ENCODE measurements around the gene TRIO.

Gene TRIO

DNA sequence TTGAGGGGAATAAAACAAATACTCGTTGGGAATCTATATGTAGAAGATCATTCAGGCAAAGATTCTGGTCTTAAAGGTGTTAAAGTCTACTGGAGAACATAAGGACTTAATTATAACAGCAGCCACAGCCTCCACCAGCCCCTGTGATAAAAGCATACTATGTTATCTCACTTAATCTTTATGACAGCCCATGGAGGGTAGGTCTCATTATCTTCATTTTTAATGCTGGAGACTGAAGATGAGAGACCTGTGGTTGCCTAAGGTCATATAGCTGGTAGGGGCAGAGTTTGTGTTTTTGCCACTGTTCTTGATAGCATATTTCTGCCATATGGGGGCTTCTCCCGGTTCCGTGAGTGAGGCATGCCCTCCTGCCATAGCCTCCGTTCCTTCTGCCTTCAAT is 88.7 kb downstream of the TRIO start:
- DNase-seq = no peak

GRCh38 chr5:14234204-14234603 is 91.1 kb downstream of the TRIO start:
- no peak for DNase-seq

DNA sequence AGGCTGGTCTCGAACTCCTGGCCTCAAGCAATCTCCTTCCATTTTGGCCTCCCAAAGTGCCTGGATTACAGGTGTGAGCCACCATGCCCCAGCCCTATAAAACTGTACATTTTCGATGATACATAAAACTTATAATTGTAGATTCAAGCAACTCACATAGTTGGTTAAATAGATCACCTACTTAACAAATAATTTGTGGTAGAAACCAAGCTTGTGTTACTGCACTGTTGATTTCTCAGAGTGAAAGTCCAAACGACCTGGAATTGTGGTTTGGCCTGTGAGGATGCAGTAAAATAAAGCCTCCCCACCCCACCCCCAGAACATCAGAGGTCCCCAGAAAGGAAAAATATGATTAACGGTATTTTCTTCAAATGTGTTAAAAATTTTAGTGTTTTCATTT is 92.7 kb downstream of the TRIO start:
- no peak for DNase-seq

GRCh38 chr5:14236757-14237156 is 93.6 kb downstream of the TRIO start:
- no peak for DNase-seq

GRCh38 chr5:14237317-14238086 is 94.4 kb downstream of the TRIO start:
- DNase-seq = no peak

GRCh38 chr5:14238272-14238671 is 95.1 kb downstream of the TRIO start:
- DNase-seq = no peak

GRCh38 chr5:14239404-14239803 is 96.3 kb downstream of the TRIO start:
- DNase-seq = no peak

DNA sequence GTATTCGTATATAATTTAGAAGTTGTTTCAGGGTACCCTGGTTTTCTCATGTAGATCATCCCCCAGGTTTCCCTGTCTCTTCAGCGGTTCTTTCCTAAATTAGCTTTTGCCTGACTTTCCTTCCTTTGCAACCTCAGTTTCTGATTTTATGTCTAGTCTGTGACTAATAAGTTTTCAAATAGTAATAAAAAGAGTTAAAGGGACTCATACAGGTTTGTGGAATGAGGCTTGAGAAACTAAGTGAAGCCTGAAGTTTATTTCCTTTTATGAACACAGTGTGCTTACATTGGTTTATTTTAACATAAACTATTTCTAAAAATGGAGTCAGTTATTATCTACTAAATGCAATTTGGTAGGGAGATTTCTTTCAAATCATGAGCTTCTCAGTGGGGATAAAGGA is 96.8 kb downstream of the TRIO start:
- DNase-seq = no peak

DNA sequence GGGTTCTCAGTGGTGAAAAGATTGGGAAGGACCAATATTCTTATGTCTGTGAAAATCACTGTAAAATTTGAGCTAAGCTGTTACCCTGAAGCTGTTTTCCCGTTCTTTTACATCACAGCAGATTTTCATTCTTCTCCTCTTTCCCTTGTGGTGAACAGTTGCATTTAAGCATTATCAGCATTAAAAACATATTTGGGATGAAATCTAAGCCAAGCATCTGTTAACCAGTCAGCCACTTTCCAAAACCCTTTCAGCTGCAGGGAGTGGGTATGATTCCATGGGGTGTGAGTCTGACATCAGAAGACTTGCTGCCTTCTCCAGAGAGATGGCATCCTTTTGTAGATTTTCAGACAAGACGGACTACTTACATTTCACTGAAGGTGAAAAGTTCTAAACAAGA is 97.2 kb downstream of the TRIO start:
- no peak for DNase-seq

- no peak for DNase-seq
Measured at GRCh38 chr5:14241141-14241540, 98.0 kb downstream of the TRIO start.

DNA sequence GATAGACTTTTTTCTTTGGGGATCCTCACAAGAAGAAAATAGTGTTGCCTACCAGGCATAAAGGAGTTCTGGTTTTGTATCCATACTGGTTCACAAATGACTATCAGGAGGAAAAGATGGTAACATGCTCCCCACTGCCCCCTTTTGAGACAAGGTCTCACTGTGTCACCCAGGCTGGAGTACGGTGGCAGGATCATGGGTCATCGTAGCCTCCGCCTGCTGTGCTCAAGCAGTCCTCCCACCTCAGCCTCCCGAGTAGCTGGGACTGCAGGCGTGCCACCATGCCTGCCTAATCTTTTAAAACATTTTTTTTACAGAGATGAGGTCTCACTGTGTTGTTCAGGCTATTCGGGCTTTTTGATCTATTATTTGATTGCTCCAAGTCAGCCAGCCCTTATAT is 99.3 kb downstream of the TRIO start:
- DNase-seq = no peak

GRCh38 chr5:14242871-14243383 is 99.8 kb downstream of the TRIO start:
- no peak for DNase-seq

DNA sequence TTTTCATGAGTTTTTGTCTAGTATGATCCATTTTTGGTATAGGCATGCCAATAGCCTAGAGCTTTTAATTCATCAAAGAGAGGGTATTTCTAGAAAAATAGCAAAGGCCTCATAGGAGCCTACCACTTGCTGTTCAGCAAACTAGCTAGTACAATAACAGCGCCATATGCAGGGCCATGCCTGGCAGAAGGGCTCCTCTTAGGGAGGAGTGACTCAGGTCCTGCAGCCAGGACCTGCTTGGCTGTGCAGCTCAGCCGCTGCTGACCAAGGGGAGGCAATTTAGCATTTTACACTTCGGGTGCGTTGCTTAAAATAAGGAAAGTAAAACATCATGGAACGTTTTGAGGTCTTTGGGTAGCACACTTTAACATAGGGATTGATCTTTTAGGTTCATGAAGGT is 100.6 kb downstream of the TRIO start:
- no peak for DNase-seq

DNA sequence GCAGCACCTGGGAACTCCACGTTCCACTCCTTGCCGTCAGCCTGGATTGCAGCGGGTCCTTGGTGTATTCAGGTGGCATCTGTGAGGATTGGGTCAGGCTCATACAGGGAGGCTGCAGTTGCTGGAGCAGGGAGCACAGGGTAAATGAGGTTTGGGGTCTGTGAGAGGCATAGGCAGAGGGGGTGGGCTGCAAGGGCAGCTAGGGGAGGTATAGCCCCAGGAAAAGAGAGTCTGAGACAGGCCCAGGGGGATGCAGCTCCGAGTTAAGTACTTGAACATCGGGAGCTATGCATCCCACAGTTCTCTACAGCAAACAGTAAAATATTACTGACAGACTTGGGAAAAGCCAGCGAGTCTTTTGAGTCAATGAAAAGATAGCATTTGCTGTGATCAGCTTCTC is 101.6 kb downstream of the TRIO start:
- DNase-seq = no peak

DNA sequence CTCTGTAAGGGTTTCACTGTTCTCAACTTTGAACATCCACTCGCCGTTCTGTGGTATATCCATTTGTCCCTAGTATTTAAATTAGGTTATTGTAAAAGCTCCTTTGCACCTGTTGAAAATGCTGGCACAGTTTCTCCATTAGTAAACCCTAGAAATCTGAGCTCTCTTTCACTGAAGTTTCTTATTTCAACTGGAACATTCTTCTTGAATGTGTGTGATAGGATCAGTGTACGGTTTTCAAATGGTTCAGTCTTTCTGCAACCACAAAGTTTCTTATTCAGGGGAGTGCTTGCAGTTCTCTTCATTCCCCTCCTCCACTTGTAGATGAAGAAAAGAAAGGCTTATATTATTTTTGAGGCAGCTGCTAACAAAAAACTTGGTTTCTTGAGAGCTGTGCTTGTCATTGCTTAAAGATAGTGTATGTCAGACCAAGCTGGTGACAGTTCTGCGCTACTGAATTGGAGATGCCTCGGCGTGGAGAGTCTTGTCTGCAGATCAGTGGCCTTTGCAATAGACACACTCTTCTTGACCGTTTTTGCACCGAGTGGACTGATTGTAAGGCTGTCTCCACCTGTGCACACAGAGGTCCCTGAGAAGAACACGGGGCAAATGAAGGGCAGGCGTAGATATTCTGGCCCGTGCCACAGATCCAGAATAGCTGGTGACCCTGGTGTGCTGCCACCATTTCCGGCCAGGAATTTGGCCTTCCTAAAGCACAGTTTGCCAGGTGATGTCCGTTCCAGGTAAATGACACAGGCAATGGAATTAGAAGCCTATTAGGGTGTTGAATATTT is 102.2 kb downstream of the TRIO start:
- DNase-seq = no peak

- no peak for DNase-seq
Measured at GRCh38 chr5:14246350-14247053, 103.4 kb downstream of the TRIO start.

DNA sequence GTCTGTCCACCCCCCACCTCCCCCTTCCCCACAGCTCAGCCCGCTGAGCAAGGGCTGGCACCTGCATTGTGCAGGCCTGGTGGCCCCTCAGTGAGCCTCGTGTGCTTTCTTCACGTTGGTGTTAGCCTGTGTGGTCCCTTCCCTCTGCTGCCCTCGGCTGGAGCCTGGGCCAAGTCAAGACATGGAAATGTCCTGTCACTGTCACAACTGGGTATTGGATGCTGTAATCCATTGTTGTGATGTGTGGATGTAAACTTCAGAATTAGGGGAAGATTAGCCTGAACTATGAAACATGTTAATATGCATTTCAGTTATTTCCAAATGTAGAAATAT is 103.9 kb downstream of the TRIO start:
- no peak for DNase-seq

DNA sequence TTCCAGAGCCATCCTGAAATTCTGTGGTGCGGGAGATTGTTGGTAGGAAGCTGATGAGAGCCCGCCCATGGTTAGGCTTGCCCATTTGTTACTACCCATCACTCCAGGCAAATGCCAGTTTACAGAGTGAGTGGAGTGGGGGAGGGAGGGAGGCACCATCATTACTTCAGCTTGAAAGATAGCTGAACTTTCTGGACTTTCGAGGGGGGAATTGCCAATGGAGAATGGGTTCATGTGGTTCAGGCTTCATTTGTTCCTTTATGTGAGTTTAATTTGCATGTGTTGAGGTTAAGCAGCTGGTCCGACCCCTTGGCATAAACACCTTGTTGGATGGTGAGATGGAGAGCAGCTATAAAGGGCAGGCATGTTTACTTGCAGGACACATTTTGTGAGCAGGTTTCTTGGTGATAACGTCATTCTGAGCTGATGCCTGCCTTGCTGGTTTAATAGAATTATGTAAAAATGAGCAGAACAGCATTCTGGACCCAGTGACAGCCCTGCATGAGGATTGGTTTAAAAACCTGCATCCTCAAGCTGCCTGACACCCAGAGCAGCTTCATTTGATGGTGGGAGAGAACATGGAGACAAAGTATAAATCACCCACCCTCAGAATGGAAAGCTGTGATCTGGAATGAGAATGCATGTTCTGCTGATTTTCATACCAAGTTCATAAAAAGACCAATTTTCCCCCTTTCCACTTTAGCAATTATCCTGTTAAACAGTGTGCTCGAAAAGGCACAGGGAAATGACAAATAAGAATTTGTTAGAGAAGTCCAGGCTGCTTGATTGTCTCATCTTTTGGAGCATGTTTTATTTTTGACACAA is 106.3 kb downstream of the TRIO start:
- no peak for DNase-seq

DNA sequence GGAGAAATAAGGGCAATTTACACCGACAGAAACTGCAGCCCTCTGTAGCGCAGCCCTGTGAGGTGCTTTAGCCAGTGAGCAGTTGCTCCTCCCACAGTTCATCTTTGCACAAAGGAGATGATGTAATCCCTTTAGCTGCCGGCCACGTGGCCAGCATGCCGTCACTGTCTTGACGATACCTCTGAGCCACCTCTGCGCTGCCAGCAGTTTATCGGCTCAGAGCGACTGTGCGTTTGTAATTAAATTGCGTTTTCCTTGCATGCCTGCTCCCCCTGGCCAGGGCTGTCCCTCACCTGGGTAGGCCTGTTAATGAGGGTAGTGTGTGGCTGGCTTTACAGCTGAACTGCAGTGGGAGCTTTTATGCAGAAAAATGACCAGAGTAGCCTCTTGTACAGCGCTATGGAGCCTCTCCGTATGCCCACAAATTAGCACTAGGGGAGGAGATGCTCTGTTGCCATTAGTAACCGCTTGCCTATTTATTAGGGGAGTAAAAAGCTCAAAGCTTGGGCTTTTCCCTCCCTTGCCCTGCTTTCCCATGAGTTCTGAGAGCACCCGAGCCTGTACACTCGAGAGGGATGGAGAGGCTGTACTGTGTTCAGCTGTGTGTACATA is 107.0 kb downstream of the TRIO start:
- no peak for DNase-seq

- DNase-seq = no peak
Measured at GRCh38 chr5:14250748-14251701, 107.9 kb downstream of the TRIO start.

GRCh38 chr5:14251733-14252132 is 108.6 kb downstream of the TRIO start:
- no peak for DNase-seq

Measured in stimulated activated CD4-positive, alpha-beta T cell treated with anti-CD3 and anti-CD28 coated beads, Interleukin-4, amount 100 ng/mL, for 24 hours (primary cell).